Stimulated activated CD4-positive, alpha-beta T cell treated with anti-CD3 and anti-CD28 coated beads, Interleukin-15, amount 100 ng/mL, for 1 hour (primary cell): Measurements from ENCODE around the gene RNF39.

ENCODE experiments used
- DNase-seq, 2 donors: peaks; one replicate each; pipeline ENCODE4 v3.0.0-alpha.2; 2020; ENCODE audit warnings: low read depth in 1 of 2, low spot score in 1 of 2

The RNF39 gene

GRCh38 chr6:30097902-30098768 lies 22.6 kb upstream of the RNF39 start:
- DNase-seq = no peak

GRCh38 chr6:30096829-30097228 lies 21.3 kb upstream of the RNF39 start:
- no peak for DNase-seq

GRCh38 chr6:30093951-30094661 lies 18.5 kb upstream of the RNF39 start:
- DNase-seq = no peak

GRCh38 chr6:30092852-30093543 lies 17.4 kb upstream of the RNF39 start:
- DNase-seq = no peak

- no peak for DNase-seq
Observed at GRCh38 chr6:30091577-30092381, 16.2 kb upstream of the RNF39 start.

- DNase-seq = no peak
Observed at GRCh38 chr6:30087876-30088275, 12.3 kb upstream of the RNF39 start.

GRCh38 chr6:30077218-30077617 lies 1.6 kb upstream of the RNF39 start:
- no peak for DNase-seq

GRCh38 chr6:30075790-30076732 lies 492 bp upstream of the RNF39 start:
- no peak for DNase-seq

- DNase-seq = no peak
Observed at GRCh38 chr6:30074331-30075093, 1.1 kb downstream of the RNF39 start.

GRCh38 chr6:30073489-30074235 lies 1.9 kb downstream of the RNF39 start:
- no peak for DNase-seq

GRCh38 chr6:30071858-30072257 lies 3.7 kb downstream of the RNF39 start:
- no peak for DNase-seq

- no peak for DNase-seq
Observed at GRCh38 chr6:30071081-30071818, 4.3 kb downstream of the RNF39 start.

GRCh38 chr6:30067460-30068139 lies 8.0 kb downstream of the RNF39 start:
- no peak for DNase-seq

GRCh38 chr6:30066577-30067459 lies 8.8 kb downstream of the RNF39 start, which contains the start of gene PPP1R11:
Gene PPP1R11, plus strand, starts transcription at chr6:30067198. Its CDS starts 213 bp downstream, at chr6:30067411.
- DNase-seq = peak; percentile 91 to 97

GRCh38 chr6:30066082-30066481 lies 9.5 kb downstream of the RNF39 start:
- DNase-seq = no peak

- no peak for DNase-seq
Observed at GRCh38 chr6:30063315-30063714, 12.3 kb downstream of the RNF39 start.
